Renal cortical epithelial cell (primary cell): Measurements from ENCODE around the gene HCFC1. TPM values are rescaled to one million over a fixed set of nuclear protein-coding genes. Genes with fewer than 3 reads are reported as not detected.
"Not testable (repeated sequence)": the region's sequence is repeated elsewhere in the genome, so short reads cannot be mapped to it uniquely, and the experiment has no call there.

Experiments used
- DNase-seq: peaks from one replicate; pipeline ENCODE4 v3.0.0-alpha.2; 2011; ENCODE audit warnings: low read depth
- total RNA-seq: library from RNA; depleted of rRNA; stranded (reverse); fragments of >200 nt; gene quantifications from 2 replicates; pipeline ENCODE4 v1.2.3, GENCODE V29; 2014

The HCFC1 gene
- total RNA-seq, 1 donor from 2014 or later, result 34.7 TPM

- DNase-seq, result no peak
Measured at GRCh38 chrX:154008521-154008920, 36.9 kb upstream of the HCFC1 start.

GRCh38 chrX:154006947-154007346 lies 35.3 kb upstream of the HCFC1 start:
- DNase-seq, result no peak

GRCh38 chrX:154004315-154004714 lies 32.7 kb upstream of the HCFC1 start:
- DNase-seq, result no peak

- peak; percentile 88 for DNase-seq
Measured at GRCh38 chrX:154002215-154002719, 30.6 kb upstream of the HCFC1 start.

- DNase-seq, result no peak
Measured at GRCh38 chrX:154000051-154000450, 28.4 kb upstream of the HCFC1 start.

GRCh38 chrX:153999359-154000037 lies 27.9 kb upstream of the HCFC1 start:
- DNase-seq, result no peak

- DNase-seq, result no peak
Measured at GRCh38 chrX:153995504-153995903, 23.9 kb upstream of the HCFC1 start.

- not testable (repeated sequence) for DNase-seq
Measured at GRCh38 chrX:153994398-153994797, 22.8 kb upstream of the HCFC1 start.

GRCh38 chrX:153993978-153994377 lies 22.4 kb upstream of the HCFC1 start:
- DNase-seq, result no peak

GRCh38 chrX:153993079-153993478 lies 21.5 kb upstream of the HCFC1 start:
- DNase-seq, result no peak

- DNase-seq, result no peak
Measured at GRCh38 chrX:153992180-153992579, 20.6 kb upstream of the HCFC1 start.

GRCh38 chrX:153991013-153991580 lies 19.5 kb upstream of the HCFC1 start:
- DNase-seq, result no peak

GRCh38 chrX:153989973-153990655 lies 18.5 kb upstream of the HCFC1 start:
- no peak for DNase-seq

- DNase-seq, result no peak
Measured at GRCh38 chrX:153988493-153988892, 16.9 kb upstream of the HCFC1 start.

- no peak for DNase-seq
Measured at GRCh38 chrX:153984351-153985178, 12.9 kb upstream of the HCFC1 start.

- no peak for DNase-seq
Measured at GRCh38 chrX:153983321-153983801, 11.7 kb upstream of the HCFC1 start.

GRCh38 chrX:153981771-153982533 lies 10.3 kb upstream of the HCFC1 start:
- no peak for DNase-seq

- no peak for DNase-seq
Measured at GRCh38 chrX:153981231-153981630, 9.6 kb upstream of the HCFC1 start.

GRCh38 chrX:153980394-153980793 lies 8.8 kb upstream of the HCFC1 start:
- DNase-seq, result not testable (repeated sequence)

GRCh38 chrX:153974726-153975286 lies 3.2 kb upstream of the HCFC1 start:
- no peak for DNase-seq
